ENCODE measurements around the gene KDM7A. TPM values are rescaled to one million over a fixed set of nuclear protein-coding genes. Genes with fewer than 3 reads are reported as not detected.

KDM7A gene
- total RNA-seq, 4 donors from 2014 or later: 21.9 to 84.2 (median 54.6) TPM

DNA sequence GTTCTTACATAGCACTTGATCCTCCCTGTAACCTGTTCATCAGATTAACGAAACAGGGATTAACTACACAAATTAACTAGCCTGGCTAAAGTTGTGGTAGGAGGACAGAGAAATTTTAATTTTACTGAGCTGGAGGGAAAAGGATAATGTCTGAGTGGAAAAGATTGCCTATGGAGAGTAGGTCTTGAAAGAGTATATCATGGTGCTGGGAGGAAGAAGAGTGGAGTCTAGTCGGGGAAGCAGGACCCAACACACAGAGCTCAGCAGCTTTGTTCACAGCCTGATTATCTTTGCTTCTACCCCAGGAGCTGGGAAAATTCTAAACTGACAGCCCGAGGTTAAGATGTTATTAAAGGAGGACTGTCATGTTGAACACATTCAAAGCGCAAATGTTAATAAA, 6.1 kb upstream of the KDM7A start:
- intact Hi-C loops (cut with DNase I; ENCODE audit: low total_unique reads) (no loop called here), in situ Hi-C loops (cut with MboI; ENCODE audit: low pct_ligation_motif_present in 1 of 4, low pct_unique_long_range_greater_than_20kb in 1 of 4, low sequenced_read_pairs in 3 of 4) (no loop called here)
- Histone ChIP-seq H3K4me1 (peaks cover 0 to 12% (median 5%) of the 10 kb centered on the region in 4 donors), H3K9me3 (no peaks in the 10 kb centered on the region), H3K27me3 (peaks cover 15% of the 10 kb centered on the region), H3K27ac (no peak overlapping the region), H3K4me3 (no peak overlapping the region), H3K36me3 (no peaks in the 10 kb centered on the region)
- 83 to 85% methylated on average over 4 of the region's 4 CpGs for WGBS, 2 donors (ENCODE audit: low coverage in 1 of 2)
- no peak for TF ChIP-seq POLR2A (IDR thresholded peaks at IDR 0.05)
- no peak for TF ChIP-seq POLR2AphosphoS5 (IDR thresholded peaks at IDR 0.05)
- no peak for DNase-seq

DNA sequence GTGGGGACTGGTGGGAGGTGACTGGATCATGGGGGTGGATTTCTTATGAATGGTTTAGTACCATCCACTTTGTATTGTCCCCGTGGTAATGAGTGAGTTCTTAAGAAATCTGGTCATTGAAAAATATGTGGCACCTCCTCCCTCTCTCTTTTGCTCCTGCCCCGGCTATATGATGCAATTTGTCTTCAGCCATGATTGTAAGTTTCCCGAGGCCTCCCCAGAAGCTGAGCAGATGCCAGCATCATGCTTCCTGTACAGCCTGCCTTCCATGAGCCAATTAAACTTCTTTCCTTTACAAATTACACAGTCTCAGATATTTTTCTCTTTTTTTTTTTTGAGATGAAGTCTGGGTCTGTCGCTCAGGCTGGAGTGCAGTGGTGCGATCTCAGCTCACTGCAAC, 2.6 kb upstream of the KDM7A start:
- no peak overlapping the region for H3K27ac ChIP-seq
- no peak for DNase-seq
- H3K4me1 ChIP-seq: peaks cover 0 to 23% (median 15%) of the 10 kb centered on the region in 4 donors
- no peak overlapping the region for H3K4me3 ChIP-seq
- in situ Hi-C loops (cut with MboI; ENCODE audit: low pct_ligation_motif_present in 1 of 4, low pct_unique_long_range_greater_than_20kb in 1 of 4, low sequenced_read_pairs in 3 of 4) (no loop called here), intact Hi-C loops (cut with DNase I; ENCODE audit: low total_unique reads) (loop anchor here (5.0 kb wide), 1 partner anchor 53 kb away; no protein-coding TSS in a partner anchor)
- TF ChIP-seq POLR2A (IDR thresholded peaks at IDR 0.05): no peak
- no peak for TF ChIP-seq EP300 (IDR thresholded peaks at IDR 0.05; ENCODE audit: low read depth)
- TF ChIP-seq POLR2AphosphoS5 (IDR thresholded peaks at IDR 0.05): no peak
- TF ChIP-seq, protein P1, sequence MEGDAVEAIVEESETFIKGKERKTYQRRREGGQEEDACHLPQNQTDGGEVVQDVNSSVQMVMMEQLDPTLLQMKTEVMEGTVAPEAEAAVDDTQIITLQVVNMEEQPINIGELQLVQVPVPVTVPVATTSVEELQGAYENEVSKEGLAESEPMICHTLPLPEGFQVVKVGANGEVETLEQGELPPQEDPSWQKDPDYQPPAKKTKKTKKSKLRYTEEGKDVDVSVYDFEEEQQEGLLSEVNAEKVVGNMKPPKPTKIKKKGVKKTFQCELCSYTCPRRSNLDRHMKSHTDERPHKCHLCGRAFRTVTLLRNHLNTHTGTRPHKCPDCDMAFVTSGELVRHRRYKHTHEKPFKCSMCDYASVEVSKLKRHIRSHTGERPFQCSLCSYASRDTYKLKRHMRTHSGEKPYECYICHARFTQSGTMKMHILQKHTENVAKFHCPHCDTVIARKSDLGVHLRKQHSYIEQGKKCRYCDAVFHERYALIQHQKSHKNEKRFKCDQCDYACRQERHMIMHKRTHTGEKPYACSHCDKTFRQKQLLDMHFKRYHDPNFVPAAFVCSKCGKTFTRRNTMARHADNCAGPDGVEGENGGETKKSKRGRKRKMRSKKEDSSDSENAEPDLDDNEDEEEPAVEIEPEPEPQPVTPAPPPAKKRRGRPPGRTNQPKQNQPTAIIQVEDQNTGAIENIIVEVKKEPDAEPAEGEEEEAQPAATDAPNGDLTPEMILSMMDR (IDR thresholded peaks at IDR 0.05): no peak
- no peaks in the 10 kb centered on the region for H3K9me3 ChIP-seq
- 93 to 94% methylated on average over 2 to 5 of the region's 5 CpGs for WGBS, 2 donors (ENCODE audit: low coverage in 1 of 2)
- H3K27me3 ChIP-seq: peaks cover 15% of the 10 kb centered on the region
- no peaks in the 10 kb centered on the region for H3K36me3 ChIP-seq

DNA sequence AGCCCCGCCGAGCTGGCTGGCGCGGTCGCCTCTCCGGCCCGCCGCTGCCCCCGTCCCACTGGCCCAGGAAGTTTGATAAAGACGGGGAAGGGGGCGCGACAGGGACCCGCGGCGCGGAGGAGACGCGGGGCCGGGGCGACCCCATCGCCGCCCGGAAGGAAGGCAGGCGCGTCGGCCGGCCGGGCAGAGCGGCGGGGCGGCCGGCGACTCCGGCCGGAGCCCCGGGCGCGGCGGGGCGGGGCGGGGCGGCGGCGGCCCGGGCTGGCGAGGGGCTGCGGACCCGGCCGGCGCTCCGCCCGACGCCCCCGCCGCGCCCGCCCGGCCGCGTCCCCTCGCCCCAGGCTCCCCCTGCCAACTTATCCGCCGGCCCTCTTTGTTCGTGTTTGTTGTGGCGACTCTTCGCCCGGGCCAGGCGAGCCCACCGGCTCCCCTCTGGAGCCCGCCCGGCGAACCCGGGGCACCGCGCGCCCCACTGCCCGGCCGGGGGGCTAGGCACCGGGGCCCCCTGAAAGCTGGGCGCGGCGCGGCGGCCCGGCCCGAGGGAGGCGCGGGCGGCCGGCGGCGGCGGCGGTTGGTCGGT, 571 bp downstream of the KDM7A start:
- Histone ChIP-seq H3K36me3 (no peaks in the 10 kb centered on the region), H3K27me3 (no peaks in the 10 kb centered on the region), H3K4me3 (peak overlapping the region; percentile 94 to 98 (median 96)), H3K9me3 (no peaks in the 10 kb centered on the region), H3K27ac (peak overlapping the region; percentile 99 to 100 (median 100)), H3K4me1 (peaks cover 0 to 51% (median 28%) of the 10 kb centered on the region in 4 donors)
- no peak for TF ChIP-seq EP300 (IDR thresholded peaks at IDR 0.05; ENCODE audit: low read depth)
- TF ChIP-seq POLR2AphosphoS5 (IDR thresholded peaks at IDR 0.05): no peak
- no peak for DNase-seq
- in situ Hi-C loops (cut with MboI; ENCODE audit: low pct_ligation_motif_present in 1 of 4, low pct_unique_long_range_greater_than_20kb in 1 of 4, low sequenced_read_pairs in 3 of 4) (no loop called here), intact Hi-C loops (cut with DNase I; ENCODE audit: low total_unique reads) (loop anchor here (5.0 kb wide), 1 partner anchor 56 kb away; no protein-coding TSS in a partner anchor)
- WGBS, 2 donors (ENCODE audit: low coverage in 1 of 2): 0% methylated on average over 74 of the region's 95 CpGs; no CpG with 5 or more reads in 1 of the 2 donors

DNA sequence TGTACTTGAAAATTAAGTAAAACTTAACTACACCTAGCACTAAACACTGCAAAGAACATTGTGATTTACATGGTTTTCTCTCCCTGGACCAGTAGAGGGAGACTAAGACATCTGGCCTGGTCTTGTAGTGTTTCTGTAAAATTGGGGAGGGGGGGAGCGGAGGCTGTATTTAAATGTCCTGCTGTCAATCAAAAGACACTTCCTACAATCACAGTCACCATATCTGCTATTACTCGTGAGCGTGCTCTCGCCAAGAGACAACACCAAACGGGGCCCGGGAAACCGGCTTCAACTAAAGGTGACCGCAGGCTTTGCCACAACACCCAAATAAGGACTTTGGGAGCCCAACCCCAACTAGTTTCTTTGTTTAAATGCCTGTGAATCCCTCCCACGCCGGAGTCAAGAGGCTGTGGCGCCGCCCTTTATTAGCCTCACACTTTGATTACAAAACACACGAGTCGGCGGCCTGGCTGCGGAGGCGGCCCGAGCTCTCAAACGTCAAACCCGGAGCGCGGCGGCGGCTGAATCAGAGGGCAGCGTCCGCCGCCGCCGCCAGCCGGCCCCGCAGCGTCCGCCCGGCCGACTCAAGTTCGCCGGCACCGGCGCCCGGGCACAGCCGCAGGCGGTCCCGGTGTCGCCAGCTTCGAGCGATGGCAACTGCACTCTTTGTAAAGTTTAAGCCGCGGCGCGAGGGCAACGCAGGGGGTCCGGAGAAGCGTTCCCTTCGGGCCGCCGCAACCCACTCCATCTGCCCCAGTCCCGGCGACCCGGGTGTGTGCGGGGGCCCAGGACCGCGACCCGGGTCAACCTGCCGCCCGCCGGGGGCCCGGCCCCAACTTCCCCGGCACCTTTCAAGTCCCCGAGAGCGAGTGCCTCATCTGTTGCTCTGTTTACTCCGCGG, 1.3 kb downstream of the KDM7A start:
- Histone ChIP-seq H3K27me3 (no peaks in the 10 kb centered on the region), H3K9me3 (no peaks in the 10 kb centered on the region), H3K4me1 (peaks cover 0 to 59% (median 34%) of the 10 kb centered on the region in 4 donors), H3K36me3 (no peaks in the 10 kb centered on the region), H3K4me3 (peak overlapping the region; percentile 94 to 98 (median 96)), H3K27ac (peak overlapping the region; percentile 99 to 100 (median 100))
- WGBS, 2 donors (ENCODE audit: low coverage in 1 of 2): 0% methylated on average over 1 to 59 of the region's 72 CpGs
- DNase-seq: peak; percentile 92
- intact Hi-C loops (cut with DNase I; ENCODE audit: low total_unique reads) (loop anchor here (2.0 to 5.0 kb wide), 2 partner anchors 57 to 149 kb away; no protein-coding TSS in a partner anchor), in situ Hi-C loops (cut with MboI; ENCODE audit: low pct_ligation_motif_present in 1 of 4, low pct_unique_long_range_greater_than_20kb in 1 of 4, low sequenced_read_pairs in 3 of 4) (no loop called here)
- peak; percentile 94 for TF ChIP-seq POLR2A (IDR thresholded peaks at IDR 0.05)
- peak; percentile 8 for TF ChIP-seq EP300 (IDR thresholded peaks at IDR 0.05; ENCODE audit: low read depth)
- peak; percentile 91 to 95 (median 93) for TF ChIP-seq POLR2AphosphoS5 (IDR thresholded peaks at IDR 0.05)
- TF ChIP-seq, protein P1 (IDR thresholded peaks at IDR 0.05): peak; percentile 70 to 95 (median 73)

DNA sequence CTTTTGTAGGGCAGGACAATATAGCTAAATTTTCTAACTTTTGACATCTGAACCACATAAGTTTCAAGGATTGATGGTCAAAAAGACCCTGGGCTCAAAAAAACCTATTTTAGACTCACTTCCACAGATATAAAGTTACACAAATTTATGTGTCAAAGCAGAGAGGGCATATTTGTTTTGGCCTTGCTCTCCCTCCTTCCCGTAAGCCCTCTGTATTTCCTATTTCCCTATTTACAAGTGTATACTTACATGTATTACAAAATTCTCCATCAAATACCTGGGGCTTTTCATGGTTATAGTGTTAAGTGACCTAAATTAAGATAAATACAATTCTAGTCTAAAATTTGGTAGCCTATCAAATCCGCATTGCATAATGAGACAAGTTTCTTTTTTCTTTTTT, 2.6 kb downstream of the KDM7A start:
- TF ChIP-seq, protein P1 (IDR thresholded peaks at IDR 0.05): no peak
- TF ChIP-seq POLR2AphosphoS5 (IDR thresholded peaks at IDR 0.05) (no peak), EP300 (IDR thresholded peaks at IDR 0.05; ENCODE audit: low read depth) (no peak), POLR2A (IDR thresholded peaks at IDR 0.05) (no peak)
- H3K27ac ChIP-seq: peak overlapping the region; percentile 99 to 100 (median 100)
- H3K9me3 ChIP-seq: no peaks in the 10 kb centered on the region
- no peaks in the 10 kb centered on the region for H3K36me3 ChIP-seq
- peaks cover 0 to 71% (median 39%) of the 10 kb centered on the region in 4 donors for H3K4me1 ChIP-seq
- H3K27me3 ChIP-seq: no peaks in the 10 kb centered on the region
- no peak for DNase-seq
- in situ Hi-C loops (cut with MboI; ENCODE audit: low pct_ligation_motif_present in 1 of 4, low pct_unique_long_range_greater_than_20kb in 1 of 4, low sequenced_read_pairs in 3 of 4) (loop anchor here in 2 of 4 donors (25.0 kb wide), 1 partner anchor 138 kb away; no protein-coding TSS in a partner anchor), intact Hi-C loops (cut with DNase I; ENCODE audit: low total_unique reads) (loop anchor here (2.0 kb wide), 1 partner anchor 151 kb away; no protein-coding TSS in a partner anchor)
- WGBS, 2 donors (ENCODE audit: low coverage in 1 of 2): 78 to 83% methylated on average over 2 of the region's 2 CpGs
- H3K4me3 ChIP-seq: peak overlapping the region in 1 of 4 donors; percentile 94

Data from transverse colon (tissue), 4 donors.